NCI-H345 treated with DMSO at 0.1 percent for 48 hours (cell line): Measurements from ENCODE around the gene DSC2.

Experiments used
- DNase-seq: peaks from one replicate; lab custom pipeline; 2025; ENCODE audit not compliant: unreplicated experiment; lab: John Stamatoyannopoulos, UW

The DSC2 gene

DNA sequence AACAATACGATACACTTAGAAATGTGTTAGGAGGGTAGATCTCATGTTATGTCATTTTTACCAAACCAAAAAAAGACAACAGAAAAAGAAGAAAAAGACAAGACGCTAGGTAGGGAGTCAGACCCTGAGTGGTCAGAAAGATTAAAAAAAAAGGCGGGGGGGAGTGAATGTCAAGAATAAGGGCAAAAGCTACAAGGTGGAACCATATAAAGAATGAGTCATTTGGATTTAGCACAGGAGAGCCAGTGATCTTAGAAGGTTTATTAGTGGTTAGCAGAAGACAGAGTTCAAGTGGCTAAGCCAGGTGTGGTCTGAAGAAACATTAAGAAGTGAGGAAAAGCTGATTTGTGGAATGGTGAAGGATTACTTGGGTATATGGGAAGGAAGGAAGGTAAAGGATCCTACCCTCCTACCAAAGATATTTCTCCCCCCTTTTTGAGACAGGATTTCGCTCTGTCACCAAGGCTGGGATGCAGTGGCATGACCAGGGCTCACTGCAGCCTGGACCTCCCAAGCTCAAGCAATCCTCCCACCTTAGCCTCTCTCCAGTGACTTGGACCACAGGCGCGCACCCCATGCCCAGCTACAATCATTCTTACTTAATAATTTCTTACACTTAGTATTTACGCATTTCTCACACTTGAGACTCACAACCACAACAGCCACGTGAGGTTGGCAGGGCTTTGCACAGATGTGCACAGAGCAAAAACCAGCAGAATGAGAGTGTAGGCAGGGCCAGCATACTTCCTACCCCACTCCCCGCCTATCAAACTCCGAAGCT, 2.6 kb downstream of the DSC2 start:
- DNase-seq, result no peak

DNA sequence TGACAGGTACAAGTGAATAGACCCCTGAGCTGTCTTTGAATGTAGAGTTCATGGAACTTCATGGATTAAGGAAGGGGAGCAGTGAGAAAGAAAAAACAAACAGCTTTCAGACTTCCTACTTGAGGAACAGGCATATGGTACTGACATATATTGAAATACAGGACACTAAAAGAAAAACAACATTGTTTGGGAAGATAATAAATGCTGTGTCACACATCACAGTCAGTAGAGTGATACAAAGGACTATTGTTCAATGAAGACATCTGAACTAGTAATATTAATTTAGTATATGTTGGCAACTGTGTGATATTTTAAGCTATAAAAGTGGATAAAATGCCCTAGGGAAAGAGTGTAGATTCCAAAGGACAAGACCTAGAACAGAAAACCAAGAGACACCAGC, 3.3 kb downstream of the DSC2 start:
- no peak for DNase-seq

DNA sequence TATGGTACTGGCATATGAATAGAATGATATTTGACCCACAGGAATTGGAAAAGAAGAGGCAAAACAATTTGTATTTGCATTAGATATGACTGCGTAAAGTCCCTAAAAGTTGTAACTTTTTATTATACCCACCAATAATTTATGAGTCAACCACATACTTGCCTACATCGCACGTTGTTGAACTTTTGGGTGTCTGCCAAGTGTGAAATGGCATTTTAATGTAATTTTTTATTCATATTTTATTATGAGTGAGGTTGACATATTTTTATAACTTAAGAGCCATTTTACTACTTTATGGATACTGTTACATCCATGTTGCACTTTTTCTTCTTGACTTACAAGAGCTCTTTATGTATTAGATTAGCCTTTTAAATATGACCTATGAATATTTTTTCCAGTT, 4.6 kb downstream of the DSC2 start:
- no peak for DNase-seq

DNA sequence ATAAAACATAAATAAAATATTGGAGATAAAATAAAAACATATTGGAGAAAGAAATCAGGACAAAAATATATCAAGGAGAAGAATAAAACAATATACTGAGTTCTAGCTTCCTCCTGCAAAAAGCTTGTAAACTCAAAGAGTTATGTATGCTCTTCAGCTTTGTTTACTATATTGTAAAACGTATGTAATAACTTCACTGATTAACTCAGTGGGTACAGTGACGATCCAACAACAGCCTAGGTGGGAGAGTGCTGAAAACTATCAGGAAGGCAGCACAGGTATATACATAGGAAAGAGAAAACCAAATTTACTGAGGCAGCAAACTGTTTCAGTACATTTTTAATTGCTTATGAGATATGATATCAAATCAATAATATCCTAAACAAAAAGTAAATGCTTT, 8.3 kb downstream of the DSC2 start:
- no peak for DNase-seq

DNA sequence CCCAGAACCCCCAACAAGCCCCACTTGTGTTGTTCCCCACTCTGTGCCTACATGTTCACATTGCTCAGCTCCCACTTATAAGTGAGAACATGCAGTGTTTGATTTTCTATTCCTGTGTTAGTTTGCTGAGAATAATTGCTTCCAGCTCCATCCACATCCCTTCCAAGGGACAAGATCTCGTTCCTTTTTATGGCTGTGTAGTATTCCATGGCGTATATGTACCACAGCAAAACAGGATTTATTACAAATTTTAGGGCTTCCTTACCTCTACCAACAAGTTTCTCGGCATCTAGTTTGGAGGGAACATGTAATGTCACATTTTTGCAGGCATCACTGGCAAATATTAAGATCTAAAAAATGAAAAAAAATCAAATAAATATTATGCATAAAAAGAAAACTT, 8.9 kb downstream of the DSC2 start:
- no peak for DNase-seq

DNA sequence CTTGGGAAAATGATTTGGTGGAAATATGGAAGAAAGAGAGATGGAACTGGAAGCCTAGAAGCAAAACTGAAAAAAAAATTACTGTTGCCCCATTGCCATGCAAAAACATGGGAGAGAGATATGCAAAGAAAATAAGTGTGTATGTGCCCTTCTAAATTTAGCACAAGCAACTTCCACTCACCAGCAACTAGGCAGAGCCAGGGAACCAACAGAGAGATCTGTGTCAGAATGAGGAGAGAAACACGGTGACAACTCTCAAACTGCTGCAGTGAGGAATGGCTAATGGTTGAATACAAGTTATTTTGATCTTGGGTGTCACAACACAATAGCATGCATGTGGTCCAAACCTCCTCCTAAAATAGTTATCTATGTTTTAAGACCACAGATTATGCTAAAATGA, 10.9 kb downstream of the DSC2 start:
- no peak for DNase-seq

DNA sequence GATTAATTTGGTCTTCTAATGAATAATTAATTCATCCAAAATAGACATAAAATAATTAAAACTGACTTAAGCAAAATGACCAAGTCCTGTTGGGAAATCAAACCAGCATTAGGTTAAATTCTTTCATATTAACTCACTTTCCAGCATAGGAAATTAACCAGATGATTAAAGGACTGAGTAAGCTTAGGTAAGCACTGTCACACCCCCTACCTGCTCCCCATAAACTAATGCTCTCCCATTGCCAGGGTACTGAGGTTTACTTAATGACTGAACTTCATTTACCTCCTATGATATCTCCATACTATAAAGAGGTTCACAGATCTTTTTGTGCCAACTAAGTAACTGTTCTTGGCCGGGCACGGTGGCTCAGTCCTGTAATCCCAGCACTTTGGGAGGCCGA, 13.7 kb downstream of the DSC2 start:
- no peak for DNase-seq

DNA sequence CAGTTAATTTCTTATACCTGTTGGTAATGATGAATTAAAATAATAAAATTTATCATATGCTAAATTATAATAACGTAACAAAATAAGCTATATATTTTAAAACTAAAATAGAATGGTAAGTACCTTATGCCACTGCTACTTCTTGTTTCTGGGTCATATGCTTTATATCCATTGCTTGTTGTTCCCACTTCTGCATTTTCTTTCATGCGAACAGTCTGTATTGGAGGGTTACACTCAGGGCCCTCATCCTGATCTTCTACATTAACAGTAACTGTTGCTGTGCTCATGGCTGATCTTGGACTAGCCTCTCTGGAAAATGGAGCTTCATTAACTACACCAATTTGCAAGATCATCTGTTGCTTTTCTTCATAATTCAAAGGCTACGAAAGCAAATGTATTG, 22.2 kb downstream of the DSC2 start:
- DNase-seq, result no peak

DNA sequence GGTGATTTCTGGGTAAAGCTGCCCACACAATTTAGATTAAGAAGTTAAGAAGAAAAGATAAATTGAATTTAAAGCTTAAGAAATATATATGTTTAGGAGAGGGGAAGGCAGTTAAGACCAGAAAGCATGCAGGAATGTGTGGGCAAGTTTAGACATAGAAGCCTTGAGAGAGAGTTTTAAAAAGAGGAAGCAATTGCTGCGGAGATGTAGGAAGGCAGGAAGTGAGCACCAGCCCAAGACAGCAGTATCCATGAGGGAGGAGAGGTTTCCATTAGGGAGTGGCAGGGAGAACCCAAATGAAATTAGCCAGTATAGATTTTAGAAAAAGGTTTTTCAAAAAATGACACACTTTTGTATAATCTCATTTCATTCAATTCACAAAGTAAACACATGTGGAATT, 24.3 kb downstream of the DSC2 start:
- DNase-seq, result no peak

DNA sequence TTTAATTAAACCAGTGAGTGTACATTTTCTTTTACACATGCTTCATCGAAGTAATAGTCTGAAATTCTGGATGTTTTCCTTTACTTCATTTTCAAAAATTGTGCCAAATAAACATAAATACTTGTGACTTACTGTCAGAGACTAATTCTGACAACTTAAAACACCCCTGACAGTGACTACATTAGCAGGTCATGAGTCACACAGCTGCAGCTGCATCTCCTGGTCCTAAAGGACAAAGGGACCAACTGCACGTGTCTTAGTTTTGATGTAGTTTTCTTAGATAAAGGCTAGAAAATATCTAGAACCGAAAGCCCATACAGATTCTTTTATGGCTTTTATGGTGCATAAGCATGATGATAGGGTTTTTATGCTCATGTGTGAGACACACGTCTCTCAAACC, 30.0 kb downstream of the DSC2 start:
- no peak for DNase-seq

DNA sequence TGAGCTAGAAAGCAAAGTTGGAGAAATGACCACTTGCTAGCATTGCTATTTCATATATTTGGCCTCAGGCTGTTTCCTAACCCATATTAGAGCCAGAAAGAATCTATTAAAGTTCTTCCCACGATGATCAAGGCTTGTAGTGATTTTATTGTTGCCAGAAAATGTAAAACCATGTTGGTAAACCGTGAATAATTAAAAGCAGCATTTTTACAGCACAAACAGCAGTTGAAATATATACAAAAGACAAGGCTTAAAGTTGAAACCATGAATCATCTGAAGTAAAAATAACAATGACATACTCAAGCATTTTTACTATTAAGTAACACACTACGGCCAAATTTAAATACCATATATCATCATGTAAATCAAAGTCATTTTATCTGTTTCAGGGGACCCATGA, 32.0 kb downstream of the DSC2 start:
- DNase-seq, result no peak

DNA sequence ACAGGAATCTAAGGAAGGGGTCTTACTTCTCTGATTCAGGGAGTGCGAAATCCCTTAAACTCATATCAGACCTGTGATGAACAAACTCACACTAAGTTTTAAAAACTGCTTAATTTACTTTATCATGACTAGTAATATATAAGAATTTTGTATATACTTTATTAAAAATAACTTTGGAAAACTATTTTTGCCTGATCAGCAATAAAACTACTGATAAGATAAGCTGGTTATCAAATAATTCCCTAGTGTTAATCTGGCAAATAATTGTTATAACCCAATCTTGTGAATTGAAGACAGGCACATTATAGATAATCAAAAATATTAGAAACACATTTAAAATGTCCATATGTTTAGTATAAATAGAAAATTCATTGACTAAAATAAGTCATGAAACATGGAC, 36.0 kb downstream of the DSC2 start:
- DNase-seq, result no peak

DNA sequence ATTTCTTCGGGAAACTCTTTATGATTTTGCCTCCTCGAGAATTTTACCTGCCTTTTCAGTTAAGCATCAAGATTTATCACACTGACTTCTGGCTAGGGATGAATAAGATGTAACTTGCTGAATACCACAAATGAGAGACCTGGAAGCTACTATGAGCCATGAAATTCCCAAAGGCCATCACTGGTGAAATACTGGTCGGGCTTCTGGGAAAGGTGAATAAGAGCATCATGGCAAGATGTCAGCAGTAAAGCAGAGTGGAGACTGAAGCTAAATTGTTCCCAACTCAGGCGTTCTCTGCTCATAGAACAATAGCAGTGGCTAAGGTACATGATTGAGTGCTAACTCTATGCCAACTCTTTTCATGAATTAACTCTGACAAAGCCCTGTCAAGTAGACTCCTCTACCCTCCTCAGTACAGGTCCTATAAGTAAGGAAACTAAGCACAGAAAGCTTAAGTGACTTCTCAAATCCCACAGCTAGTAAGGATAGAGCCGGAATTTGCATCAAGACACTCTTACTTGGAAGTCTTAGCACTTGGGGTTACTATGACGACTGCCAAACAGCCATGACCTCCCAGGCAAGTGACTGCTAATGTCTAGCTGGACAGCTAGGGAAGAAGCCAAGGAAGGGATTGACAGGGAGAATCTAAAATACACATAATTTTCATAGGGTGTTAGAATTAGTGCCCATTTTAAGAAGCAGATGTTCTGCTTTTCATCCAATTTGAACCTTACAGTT, 37.0 kb downstream of the DSC2 start:
- DNase-seq, result no peak

DNA sequence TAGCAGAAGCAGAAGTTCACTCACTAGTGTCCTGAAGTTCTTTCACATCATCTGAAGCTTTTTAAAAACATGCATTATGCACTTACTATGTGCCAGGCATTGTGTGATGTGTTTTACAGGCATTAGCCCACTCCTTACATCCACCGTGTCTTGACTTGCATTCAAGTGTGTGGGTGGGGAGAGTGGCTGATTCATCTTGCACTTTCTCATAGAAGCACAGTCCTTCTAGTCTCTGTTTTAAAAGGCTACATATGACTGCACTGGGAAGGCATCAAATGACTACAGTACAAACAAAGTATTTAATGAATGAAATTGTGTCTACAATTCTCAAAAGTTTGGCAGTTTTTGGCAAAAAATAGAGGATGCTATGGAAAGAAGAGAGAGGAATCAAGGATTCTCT, 38.1 kb downstream of the DSC2 start:
- DNase-seq, result no peak

DNA sequence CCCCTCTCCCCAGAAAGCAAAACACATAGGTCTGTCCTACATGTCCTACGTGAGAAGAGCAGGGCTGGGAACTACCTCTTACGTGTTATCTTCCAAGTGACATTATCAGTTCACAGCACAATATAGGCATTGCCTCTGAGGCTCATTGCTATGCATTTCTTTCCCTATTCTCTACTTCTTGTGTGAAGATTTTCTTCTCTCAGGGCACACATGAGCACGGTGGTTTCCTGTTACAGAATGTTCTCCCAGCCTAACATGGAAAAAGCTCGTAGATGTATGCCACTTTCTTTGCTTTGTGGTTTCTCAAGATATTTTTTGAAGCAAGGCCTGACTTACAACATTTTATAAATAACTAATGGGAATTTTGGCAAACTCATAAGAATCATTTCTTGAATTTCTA, 40.3 kb downstream of the DSC2 start:
- no peak for DNase-seq

DNA sequence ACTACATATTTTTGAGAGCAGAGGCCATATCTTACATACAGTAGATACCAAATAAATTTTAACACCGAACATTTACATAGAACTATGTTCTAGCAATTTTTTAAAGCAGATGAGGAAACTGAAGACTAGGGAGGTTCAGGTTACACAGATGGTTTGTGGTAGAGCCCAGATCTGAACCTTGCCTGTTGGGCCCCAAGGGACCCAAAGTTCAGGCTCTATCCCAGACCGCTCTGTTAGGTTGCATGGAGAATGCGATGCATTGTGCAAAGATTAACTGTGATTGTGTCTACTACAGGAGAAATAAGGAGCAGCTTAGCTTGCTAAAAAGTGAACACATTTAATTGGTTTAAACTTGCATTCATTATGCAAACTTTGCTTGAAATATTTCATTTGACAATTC, 43.3 kb downstream of the DSC2 start:
- DNase-seq, result no peak

DNA sequence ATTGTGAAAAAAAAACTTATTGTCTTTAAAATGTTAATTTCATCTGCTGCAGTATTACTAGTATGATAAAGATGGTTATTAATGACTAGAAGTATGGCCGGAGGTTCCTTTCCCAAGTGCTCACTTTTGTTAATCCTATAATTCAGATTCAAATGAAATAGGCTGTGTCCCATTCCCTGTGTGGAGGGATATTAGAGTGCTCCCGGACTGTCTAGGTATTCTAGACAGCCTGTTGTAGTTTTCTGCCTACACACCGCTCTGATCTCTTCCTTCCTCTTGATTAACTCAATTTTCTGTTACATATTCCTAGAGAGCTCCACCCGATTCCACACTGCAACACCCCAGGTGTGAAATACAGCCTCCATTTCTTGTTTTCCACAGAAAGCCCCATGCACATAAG, 44.3 kb downstream of the DSC2 start:
- no peak for DNase-seq

DNA sequence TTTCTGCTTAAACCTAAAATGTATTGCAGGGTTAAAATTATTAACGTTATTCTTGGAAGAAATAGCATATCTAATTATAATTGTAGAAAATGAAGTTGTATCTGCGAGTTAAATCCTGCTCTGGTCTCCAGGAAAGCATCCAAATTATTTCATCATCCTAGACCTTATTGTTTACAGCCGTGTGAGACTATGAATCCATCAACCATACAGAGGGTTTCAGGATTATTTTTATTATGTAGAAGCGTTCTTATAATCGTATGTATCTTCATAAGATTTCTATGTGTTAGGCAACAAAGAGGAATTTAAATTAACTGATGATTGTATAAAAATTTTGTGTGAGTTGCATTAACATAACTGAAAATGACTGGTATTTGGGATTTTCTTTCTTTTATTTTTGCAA, 45.2 kb downstream of the DSC2 start:
- no peak for DNase-seq

DNA sequence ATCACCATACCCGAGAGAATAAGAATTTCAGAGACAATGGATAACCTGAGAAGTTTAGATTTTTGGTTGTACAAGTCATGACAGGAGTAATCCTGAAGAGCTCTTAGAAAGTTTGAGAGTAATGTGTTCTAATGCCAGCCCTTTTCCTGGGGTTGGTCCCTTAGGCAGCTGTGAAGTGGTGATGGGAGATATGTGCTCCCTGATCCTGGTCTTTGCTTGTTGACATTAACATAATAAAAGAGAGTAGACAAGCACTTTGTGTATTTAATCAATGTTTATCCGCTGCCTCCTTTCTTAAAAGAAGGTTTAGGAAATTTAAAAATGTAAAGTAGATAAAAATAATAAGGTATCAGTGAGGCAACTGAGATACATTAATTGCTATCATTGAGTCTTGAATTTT, 45.9 kb downstream of the DSC2 start:
- DNase-seq, result no peak

DNA sequence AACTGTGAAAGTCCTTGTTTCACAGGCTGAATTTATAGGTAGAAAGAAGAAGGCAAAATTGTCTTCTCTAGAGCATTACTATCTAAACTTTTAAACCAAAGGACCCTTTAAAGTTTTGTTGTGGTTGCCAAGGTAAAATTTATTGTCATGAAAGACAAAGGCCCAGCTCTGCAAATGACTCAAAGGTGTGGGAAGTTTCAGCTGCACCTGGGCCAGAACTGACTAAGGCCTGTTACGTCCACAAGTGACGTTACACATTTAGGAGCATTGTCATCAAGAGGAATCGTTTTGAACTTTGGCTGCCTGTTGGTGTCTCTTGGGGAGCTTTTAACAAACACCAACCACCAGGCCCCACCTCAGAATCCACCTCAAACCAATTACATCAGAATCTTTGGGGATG, 51.6 kb downstream of the DSC2 start:
- no peak for DNase-seq

DNA sequence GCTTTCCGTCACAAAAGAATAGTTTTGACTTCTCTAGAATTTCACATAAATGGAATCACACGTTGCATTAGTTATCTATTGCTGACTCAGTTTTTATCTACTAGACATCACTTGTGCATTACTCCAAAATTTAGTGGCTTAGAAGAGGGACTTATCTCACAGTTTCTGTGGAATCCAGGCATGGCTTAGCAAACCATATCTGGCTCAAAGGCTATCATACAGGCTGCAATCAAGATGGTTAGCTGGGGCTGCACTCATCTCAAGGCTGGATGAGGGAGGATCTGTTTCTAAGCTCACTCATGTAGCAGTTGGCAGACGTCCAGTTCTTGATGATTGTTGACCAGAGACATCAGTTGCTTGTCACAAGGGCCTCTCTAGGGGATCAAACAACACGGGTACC, 53.0 kb downstream of the DSC2 start:
- peak; percentile 77 for DNase-seq

DNA sequence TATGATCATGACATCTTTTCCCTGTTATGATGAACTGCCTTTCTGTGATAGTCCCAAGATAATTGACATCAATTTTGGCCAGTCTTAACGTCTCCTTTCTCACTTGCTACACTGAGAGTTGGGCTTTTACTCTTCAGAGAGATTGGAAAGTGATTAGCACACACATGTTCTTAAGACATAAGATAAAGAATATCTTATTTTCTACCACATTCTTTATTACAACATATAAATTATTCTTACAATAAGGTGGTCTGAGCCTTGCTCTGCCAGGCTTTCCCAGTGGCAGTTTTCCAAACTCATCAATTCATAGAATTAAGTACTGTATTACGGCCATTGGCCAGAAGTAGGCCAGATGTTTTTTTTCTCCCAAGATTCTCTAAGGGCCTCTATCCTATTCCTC, 54.0 kb downstream of the DSC2 start:
- DNase-seq, result no peak

DNA sequence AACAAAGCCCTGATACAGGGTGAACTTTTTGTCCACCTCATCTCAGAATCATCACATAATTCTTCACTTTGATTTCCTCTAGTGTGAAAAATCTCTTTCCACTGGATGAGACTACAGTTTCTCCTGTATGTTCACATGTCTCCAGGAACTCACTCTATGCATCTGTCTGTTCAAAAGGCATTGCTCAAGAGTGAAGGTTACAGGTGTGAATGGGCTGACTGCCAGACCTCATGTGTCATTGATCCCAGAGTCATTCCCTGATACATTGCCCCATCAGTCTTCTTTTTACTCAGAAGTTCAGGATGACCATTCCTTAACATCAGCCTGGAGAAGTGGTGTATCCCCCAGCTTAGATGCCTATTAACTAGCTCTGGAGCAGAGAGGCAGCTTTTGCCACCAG, 55.3 kb downstream of the DSC2 start:
- DNase-seq, result no peak
